H1 (cell line): ENCODE results near the gene DAND5. TPM values are rescaled to one million over a fixed set of nuclear protein-coding genes. Genes with fewer than 3 reads are reported as not detected.

Source experiments
- BCL11A ChIP-seq, 2 experiments: IDR thresholded peaks; one replicate each; pipeline ENCODE4 v1.6.1; 2011; ENCODE audit warnings: low read depth in 2 of 2, low read length in 2 of 2, mild to moderate bottlenecking in 2 of 2
- CBX5 ChIP-seq: fragments of 300-800, 300-1000 bp; sonication (generic); IDR thresholded peaks from 2 replicates; pipeline ENCODE4 v1.7.1; 2016; ENCODE audit warnings: antibody characterized with exemption, low read length, low read depth
- polyA plus RNA-seq, 7 experiments: library from polyadenylated mRNA; depleted of rRNA in 3 of 7; stranded (reverse) in 5 of 7; unstranded in 2 of 7; fragments of >200 nt in 5 of 7; fragments of 200-250 nt in 2 of 7; gene quantifications; 1 replicate in 5 of 7; 2 replicates in 1 of 7; 4 replicates in 1 of 7; pipeline versions ENCODE4 v1.2.1 to v1.2.3, GENCODE V29; 2011 to 2013; ENCODE audit warnings: missing spikeins in 2 of 7, mixed read lengths in 2 of 7
- total RNA-seq: library from RNA; stranded (reverse); fragmentation: NEBNext Ultra II Directional; extraction: Animal tissue kit (Norgen Biotek cat#: 25700); gene quantifications from 2 replicates; pipeline ENCODE4 v1.2.1, GENCODE V29; 2021

DAND5 gene
- total and polyA plus RNA-seq, 2 of the 8 experiments (the other 6 are each of a cell fraction or from before 2014, with no cell fraction given) = 0.14 to 0.17 TPM

DNA sequence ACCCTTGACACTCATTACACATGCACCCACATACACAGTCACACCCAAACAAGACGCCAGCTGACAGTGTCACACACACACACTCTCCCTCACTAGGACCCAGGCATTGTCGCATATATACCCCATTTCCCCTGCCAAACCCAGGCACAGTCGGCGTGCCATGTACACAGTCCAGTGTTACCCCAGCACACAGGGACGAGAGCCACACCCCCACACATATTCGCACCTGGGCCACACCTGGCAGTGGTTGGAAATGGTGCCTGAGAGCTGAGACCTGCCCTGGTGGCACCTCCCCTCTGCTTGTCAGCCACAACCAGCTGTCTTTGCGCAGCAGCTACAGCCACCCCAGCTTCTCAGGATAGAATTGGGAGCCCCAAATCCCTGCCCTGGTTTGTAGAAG is 34.9 kb downstream of the DAND5 start (continued):
- TF ChIP-seq CBX5 = no peak
- TF ChIP-seq BCL11A (IDR thresholded peaks at IDR 0.05; ENCODE audit: low read depth in 2 of 2, low read length in 2 of 2) = no peak
